Daoy (cell line): ENCODE data around the gene VPS26C. TPM values are rescaled to one million over a fixed set of nuclear protein-coding genes. Genes with fewer than 3 reads are reported as not detected.
"Not testable (repeated sequence)": the region's sequence is repeated elsewhere in the genome, so short reads cannot be mapped to it uniquely, and the experiment has no call there.

Experiments
- DNase-seq: peaks from one replicate; pipeline ENCODE4 v3.0.0-alpha.2; 2015; ENCODE audit warnings: low read depth
- total RNA-seq: library from RNA; depleted of rRNA; stranded (reverse); fragments of >200 nt; shearing (Covaris generic); gene quantifications from 2 replicates; pipeline ENCODE4 v1.2.3, GENCODE V29; 2014

The VPS26C gene
- total RNA-seq, 1 experiment from 2014 or later, result 58.0 TPM

DNA sequence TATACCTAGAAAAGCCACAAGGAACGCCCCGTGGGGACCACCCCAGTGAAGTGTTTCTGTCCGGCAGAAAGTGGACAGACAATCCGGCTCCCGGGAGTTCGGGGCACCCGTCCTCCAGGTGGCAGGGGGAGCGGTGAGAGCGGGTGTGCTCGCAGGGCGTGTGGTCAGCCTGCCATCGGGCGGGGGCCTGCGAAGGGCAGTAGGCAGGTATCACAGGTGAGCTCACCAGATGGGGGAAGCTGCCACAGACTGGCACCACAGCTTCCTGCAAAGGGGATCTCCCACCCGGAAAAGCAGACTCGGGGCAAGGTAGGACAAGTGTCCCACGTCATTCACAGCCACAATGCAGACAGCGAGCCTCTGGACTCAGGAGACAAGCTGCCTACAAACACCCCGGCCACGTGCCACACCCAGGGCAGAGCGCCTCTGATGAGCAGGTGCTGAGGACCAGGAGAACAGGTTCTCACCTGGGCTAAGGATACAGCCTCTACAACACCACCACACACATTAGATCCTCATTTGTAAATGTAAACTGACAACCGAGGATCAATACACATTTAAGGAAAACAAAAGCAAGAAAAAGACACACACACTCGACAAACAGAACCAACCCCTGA is 36.4 kb downstream of the VPS26C start:
- no peak for DNase-seq

DNA sequence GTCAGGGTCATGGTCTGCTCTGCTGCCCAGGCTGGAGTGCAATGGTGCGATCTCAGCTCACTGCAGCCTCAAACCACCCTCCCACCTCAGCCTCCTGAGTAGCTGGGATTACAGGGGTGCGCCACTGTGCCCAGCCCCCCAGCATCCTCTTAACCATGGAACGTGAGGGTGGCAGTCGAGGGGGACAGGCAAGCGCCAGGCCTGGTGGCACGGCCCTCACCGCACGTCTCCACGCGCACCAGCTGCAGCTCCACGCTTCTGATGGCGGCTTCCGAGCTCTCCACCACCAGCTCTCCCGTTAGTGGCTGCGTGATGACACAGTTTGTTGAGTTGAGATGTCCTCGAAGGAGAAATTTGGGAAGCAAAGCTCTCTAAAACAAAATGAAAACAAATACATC is 39.1 kb downstream of the VPS26C start:
- no peak for DNase-seq

GRCh38 chr21:37227071-37228002 is 39.8 kb downstream of the VPS26C start:
- DNase-seq, result no peak

- DNase-seq, result no peak
Measured at GRCh38 chr21:37226041-37226920, 40.9 kb downstream of the VPS26C start.

DNA sequence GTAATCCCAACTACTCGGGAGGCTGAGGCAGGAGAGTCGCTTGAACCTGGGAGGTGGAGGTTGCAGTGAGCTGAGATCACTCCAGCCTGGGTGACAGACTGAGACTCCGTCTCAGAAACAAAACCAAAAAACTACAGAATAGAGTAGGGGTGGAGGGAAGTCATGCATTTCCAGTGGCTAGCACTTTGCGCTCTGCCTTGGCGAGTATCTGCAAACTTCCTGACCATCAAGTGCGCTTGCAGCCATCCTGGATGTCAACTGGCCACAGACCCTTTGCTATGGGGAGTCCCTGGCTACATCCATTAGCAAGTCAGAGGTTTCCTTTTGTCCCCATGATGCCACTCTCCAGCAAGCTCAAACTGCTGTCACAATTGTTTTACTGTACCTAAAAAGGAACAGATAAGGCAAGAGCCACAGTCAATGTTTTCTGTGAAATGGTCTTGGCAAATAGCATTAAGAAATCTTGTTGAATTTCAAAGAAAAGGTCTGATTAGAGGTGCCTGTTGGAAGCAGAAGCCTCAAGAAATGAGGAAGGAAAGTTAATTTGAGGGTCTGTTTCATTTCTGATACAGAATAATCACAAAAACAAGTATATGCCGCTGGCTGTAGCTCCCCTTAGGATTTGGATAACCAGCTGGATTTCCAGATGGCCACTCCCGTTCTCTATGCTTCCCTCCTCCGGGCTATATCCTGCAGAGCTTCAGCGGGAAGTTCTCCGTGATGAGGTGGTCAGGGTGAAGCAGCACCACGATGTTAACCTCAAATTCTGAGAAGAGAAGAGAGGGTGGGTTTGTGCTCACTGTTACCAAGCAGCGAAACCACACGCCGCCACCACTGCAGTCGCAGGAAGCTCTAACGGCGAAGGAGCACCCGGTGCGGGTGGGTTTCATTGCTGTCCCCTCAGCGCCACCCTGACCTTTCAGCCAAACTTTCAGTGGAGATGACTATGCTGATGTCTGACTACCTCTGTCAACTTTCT is 42.0 kb downstream of the VPS26C start:
- no peak for DNase-seq

DNA sequence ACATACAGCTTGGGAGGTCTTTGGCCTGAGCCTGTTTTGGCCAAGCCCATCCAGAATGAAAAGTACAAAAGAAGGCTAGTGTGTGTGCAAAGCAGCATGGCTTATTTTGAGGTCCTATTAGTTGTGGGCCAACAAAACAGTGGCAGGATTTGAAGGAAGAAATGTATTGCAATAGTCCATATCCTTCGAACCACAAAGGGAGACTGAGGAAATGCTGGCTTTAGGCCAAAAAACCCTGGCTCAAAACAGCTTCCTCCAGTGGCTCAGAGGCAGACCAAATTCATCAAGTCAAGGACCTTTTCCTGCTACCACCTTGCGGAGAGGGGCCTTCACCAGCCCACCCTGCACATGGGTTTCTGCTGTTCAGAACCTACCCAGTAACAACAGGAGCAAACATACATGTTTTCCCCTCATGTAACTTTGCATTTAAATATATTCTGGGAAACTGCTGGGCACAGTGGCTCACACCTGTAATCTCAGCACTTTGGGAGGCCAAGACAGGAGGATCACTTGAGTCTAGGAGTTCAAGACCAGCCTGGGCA is 43.3 kb downstream of the VPS26C start:
- no peak for DNase-seq

DNA sequence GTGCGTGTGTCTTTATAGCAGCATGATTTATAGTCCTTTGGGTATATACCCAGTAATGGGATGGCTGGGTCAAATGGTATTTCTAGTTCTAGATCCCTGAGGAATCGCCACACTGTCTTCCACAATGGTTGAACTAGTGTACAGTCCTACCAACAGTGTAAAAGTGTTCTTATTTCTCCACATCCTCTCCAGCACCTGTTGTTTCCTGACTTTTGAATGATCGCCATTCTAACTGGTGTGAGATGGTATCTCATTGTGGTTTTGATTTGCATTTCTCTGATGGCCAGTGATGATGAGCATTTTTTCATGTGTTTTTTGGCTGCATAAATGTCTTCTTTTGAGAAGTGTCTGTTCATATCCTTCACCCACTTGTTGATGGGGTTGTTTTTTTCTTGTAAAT is 44.9 kb downstream of the VPS26C start:
- not testable (repeated sequence) for DNase-seq

GRCh38 chr21:37220981-37221664 is 46.0 kb downstream of the VPS26C start:
- DNase-seq, result peak; percentile 98

DNA sequence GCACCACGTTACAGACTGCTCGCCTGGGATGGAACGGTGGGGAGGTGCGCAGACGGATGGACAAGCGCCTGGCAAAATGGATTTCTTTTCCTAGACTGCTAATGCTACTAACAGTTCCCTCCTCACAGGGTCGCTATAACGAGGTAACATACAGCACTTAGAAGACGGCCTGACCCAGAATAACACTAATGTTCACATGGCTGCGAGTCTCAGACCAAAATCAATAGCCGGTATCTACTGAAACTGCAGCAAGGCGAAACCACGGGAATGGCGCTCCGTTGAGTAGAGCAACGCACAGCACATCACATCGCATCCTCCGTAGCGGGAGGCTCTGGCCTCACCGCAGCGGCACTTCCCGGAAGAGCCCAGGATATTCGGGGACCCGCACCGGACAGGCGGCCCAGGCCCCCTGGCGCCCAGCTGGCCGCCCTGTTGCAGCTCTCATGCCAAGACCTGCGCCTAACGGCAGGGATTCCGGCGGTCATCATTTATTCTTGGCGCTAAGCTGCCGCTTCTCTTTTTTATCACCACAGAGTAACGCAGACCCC is 46.6 kb downstream of the VPS26C start:
- DNase-seq, result peak; percentile 63

- no peak for DNase-seq
Measured at GRCh38 chr21:37219761-37220432, 47.2 kb downstream of the VPS26C start.

- DNase-seq, result no peak
Measured at GRCh38 chr21:37214952-37215351, 52.2 kb downstream of the VPS26C start.

- no peak for DNase-seq
Measured at GRCh38 chr21:37210799-37211198, 56.3 kb downstream of the VPS26C start.

DNA sequence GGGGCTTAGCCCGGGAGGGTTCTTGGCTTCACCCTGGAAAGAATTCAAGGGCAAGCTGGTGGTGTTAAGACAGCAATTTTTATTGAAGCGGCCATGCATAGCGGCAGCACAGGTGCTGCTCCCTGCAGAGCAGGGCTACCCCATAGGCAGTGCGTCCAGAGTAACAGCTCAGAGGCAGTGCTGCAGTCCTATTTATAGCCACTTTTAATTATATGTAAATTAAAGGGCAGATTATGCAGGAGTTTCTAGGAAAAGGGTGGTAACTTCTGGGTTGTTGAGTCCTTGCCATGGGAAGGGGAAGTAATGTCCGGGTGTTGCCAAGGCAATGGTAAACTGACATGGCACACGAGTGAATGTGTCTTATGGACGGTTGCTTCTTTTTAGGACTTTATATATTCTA is 57.0 kb downstream of the VPS26C start:
- DNase-seq, result no peak

- DNase-seq, result no peak
Measured at GRCh38 chr21:37208741-37209225, 58.4 kb downstream of the VPS26C start.

DNA sequence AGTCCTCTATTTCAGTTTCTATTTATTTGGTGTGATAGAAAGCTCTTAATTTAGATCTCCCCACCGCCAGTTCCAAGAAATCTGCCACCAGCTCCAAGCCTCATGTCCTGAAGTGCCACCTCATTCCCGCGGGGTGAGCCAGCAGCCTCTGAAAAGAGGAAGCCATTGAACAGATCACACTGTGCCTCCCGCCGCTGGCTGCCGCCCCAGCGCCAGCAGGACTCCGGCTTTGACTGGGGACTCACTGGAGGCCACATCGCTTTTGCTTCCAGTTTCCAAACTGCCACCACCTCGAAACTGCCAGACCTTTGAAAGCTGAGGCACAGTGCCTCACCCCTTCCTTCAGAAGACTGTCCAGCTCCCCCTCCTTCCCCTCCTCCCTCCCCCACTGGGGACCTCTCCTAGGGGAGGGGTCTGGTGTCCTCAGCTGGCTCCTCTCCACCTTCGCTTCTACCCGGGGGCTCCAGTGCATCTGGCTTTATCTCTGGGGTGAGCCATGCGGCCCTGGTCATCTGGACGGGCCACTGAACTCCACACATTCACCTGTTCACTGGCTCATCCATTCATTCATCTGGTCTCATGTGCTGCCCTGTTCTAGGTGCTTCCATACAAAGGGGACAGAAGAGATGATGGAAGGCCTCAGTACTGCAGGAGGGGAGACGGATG is 58.9 kb downstream of the VPS26C start:
- no peak for DNase-seq

DNA sequence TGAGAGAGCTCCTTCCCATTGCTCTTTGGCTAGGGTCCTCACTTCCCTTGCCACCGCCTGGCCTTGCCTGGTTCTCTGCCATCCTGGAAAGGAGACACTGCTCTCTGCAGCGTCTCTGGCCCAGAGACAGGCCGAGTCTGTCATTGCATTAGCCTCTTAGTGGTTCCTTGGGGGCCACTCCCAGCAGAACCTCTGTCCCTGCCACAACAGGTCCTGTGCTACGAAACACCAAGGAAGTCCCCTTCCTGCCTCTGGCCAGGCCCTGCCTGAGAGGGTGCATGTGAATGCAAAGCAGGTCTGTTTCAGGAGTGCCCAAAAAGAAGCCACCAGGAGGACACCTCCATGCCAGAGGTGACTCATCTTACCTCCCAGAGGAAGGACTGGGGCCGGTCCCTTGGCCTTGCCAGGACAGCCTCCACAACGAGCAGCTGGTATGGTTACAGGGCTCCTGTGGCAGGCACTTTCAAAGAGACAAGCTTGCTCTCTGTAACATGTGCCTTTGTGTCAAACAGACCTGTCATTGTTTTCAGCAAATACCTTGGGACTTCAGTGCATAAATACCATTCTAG is 59.6 kb downstream of the VPS26C start:
- no peak for DNase-seq

- no peak for DNase-seq
Measured at GRCh38 chr21:37206496-37206895, 60.6 kb downstream of the VPS26C start.

DNA sequence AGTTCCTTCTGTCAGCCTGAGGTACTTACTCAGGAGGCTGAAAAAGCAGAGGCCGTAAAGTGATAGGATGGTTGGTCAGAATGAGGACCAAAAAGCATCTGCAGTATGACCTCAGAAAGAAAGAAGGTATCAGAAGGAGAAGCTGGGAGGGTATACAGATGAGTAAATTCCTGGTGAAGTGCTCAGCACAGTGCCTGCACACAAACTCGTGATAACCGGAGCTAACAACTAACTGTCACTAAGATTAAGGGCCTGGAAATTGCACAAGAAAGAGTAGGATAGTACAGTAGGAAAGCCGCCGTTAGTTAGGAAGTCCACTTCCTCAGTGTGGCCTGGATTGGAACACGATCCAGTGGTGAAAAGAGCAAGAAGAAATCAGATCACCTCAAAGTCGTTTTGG is 62.6 kb downstream of the VPS26C start:
- DNase-seq, result no peak
